CD14-positive monocyte (primary cell): ENCODE measurements around the gene GNPTG. TPM values are rescaled to one million over a fixed set of nuclear protein-coding genes. Genes with fewer than 3 reads are reported as not detected.

Experiments used
- DNase-seq, 3 donors: peaks; one replicate each; pipeline ENCODE4 v3.0.0-alpha.2; 2011 to 2022
- H2AFZ ChIP-seq: 2 replicates; pipeline ENCODE4 v1.6.0; 2012; ENCODE audit warnings: mild to moderate bottlenecking, low read depth, low read length, inconsistent platforms; ENCODE audit not compliant: insufficient read depth, poor library complexity, severe bottlenecking
- H3K27ac ChIP-seq, 2 donors: 1 replicate in 1 of 2; 2 replicates in 1 of 2; pipeline ENCODE4 v1.5.1; 2012 to 2013; ENCODE audit warnings: low read length in 2 of 2, control low read depth in 1 of 2, inconsistent platforms in 1 of 2, low read depth in 1 of 2, mild to moderate bottlenecking in 1 of 2
- H3K27me3 ChIP-seq, 2 donors: one replicate each; pipeline versions ENCODE4 v1.6.0 to v1.6.1; 2011 to 2013; ENCODE audit warnings: low read length in 2 of 2; ENCODE audit not compliant: control insufficient read depth in 2 of 2, insufficient read depth in 2 of 2
- H3K36me3 ChIP-seq, 2 donors: replicated peaks in 1 of 2; 1 replicate in 1 of 2; 2 replicates in 1 of 2; pipeline versions ENCODE4 v1.5.1 to v1.6.1; 2012 to 2013; ENCODE audit warnings: low read length in 2 of 2, control low read depth in 1 of 2, inconsistent platforms in 1 of 2, mild to moderate bottlenecking in 1 of 2; ENCODE audit not compliant: insufficient read depth in 2 of 2, control insufficient read depth in 1 of 2
- H3K4me1 ChIP-seq, 2 donors: 1 replicate in 1 of 2; 2 replicates in 1 of 2; pipeline versions ENCODE4 v1.5.1 to v1.6.1; 2012 to 2013; ENCODE audit warnings: low read length in 2 of 2, control low read depth in 1 of 2, inconsistent platforms in 1 of 2, mild to moderate bottlenecking in 1 of 2, moderate library complexity in 1 of 2; ENCODE audit not compliant: insufficient read depth in 2 of 2, control insufficient read depth in 1 of 2
- H3K4me2 ChIP-seq: replicated peaks from 2 replicates; pipeline ENCODE3; 2012; ENCODE audit warnings: low read length, moderate library complexity, mild to moderate bottlenecking; ENCODE audit not compliant: poor library complexity, severe bottlenecking; ENCODE audit errors: extremely low read depth
- H3K4me3 ChIP-seq, 3 experiments: fragments of 200-600 bp in 1 of 3; sonication (generic) in 1 of 3; replicated peaks in 1 of 3; 1 replicate in 2 of 3; 2 replicates in 1 of 3; pipeline ENCODE4 v1.5.1; 2011 to 2013; ENCODE audit warnings: low read length in 3 of 3, mild to moderate bottlenecking in 3 of 3, control low read depth in 2 of 3, low read depth in 2 of 3, inconsistent platforms in 1 of 3, moderate library complexity in 1 of 3
- H3K79me2 ChIP-seq: 2 replicates; pipeline ENCODE4 v1.6.0; 2012; ENCODE audit warnings: mild to moderate bottlenecking, control low read depth, inconsistent platforms, low read length, moderate library complexity; ENCODE audit not compliant: insufficient read depth
- H3K9ac ChIP-seq: 2 replicates; pipeline ENCODE4 v1.6.0; 2017; ENCODE audit warnings: low read length, mild to moderate bottlenecking; ENCODE audit not compliant: insufficient read depth, poor library complexity, severe bottlenecking
- H3K9me3 ChIP-seq, 2 donors: replicated peaks in 1 of 2; 1 replicate in 1 of 2; 2 replicates in 1 of 2; pipeline versions ENCODE4 v1.5.1 to v1.6.1; 2012 to 2013; ENCODE audit warnings: low read length in 2 of 2, control low read depth in 1 of 2; ENCODE audit not compliant: control insufficient read depth in 1 of 2, insufficient read depth in 1 of 2
- H4K20me1 ChIP-seq: 2 replicates; pipeline ENCODE4 v1.6.0; 2012; ENCODE audit warnings: mild to moderate bottlenecking, low read length, control low read depth, moderate library complexity; ENCODE audit not compliant: insufficient read depth
- H3K27ac Mint-ChIP-seq, 7 donors: one replicate each; pipeline ENCODE4 v1.8.0; 2020; ENCODE audit warnings: mild to moderate bottlenecking in 7 of 7, mixed read lengths in 7 of 7, moderate library complexity in 6 of 7, inconsistent platforms in 2 of 7
- H3K27me3 Mint-ChIP-seq, 3 donors: one replicate each; pipeline ENCODE4 v1.8.0; 2021 to 2022; ENCODE audit warnings: low read depth in 3 of 3, mild to moderate bottlenecking in 3 of 3, mixed read lengths in 3 of 3, moderate library complexity in 3 of 3, inconsistent platforms in 1 of 3
- H3K36me3 Mint-ChIP-seq, 2 donors: one replicate each; pipeline ENCODE4 v1.8.0; 2020; ENCODE audit warnings: mixed read lengths in 2 of 2, inconsistent platforms in 1 of 2, mild to moderate bottlenecking in 1 of 2
- H3K4me1 Mint-ChIP-seq: one replicate; pipeline ENCODE4 v1.8.0; 2020; ENCODE audit warnings: mild to moderate bottlenecking, mixed read lengths
- H3K4me3 Mint-ChIP-seq, 2 donors: one replicate each; pipeline ENCODE4 v1.8.0; 2020; ENCODE audit warnings: mild to moderate bottlenecking in 2 of 2, mixed read lengths in 2 of 2, moderate library complexity in 1 of 2
- H3K9me3 Mint-ChIP-seq, 7 donors: one replicate each; pipeline ENCODE4 v1.8.0; 2020 to 2022; ENCODE audit warnings: mixed read lengths in 7 of 7, mild to moderate bottlenecking in 6 of 7, moderate library complexity in 6 of 7, inconsistent platforms in 2 of 7
- CTCF ChIP-seq: fragments of 200-600 bp; IDR thresholded peaks from one replicate; pipeline ENCODE4 v1.8.0; 2022; ENCODE audit warnings: antibody characterized with exemption, mild to moderate bottlenecking
- WGBS: methylation state at CpG from one replicate; pipeline ENCODE4 v1.1.5; 2013; ENCODE audit warnings: missing lambda C conversion rate; ENCODE audit not compliant: insufficient coverage; 5-methylcytosine and 5-hydroxymethylcytosine counted together
- intact Hi-C, 2 donors: fragments of 100-400 bp; cut with micrococcal nuclease; formaldehyde crosslinking; loops; one replicate each; pipeline versions ENCODE4 v1.15.0 to v1.15.1; 2023
- polyA plus RNA-seq, 3 donors: library from polyadenylated mRNA; depleted of rRNA in 1 of 3; unstranded in 2 of 3; stranded (reverse) in 1 of 3; fragments of 300-500 nt in 2 of 3; fragments of >200 nt in 1 of 3; fragmentation: Illumina TruSeq in 2 of 3; gene quantifications; 1 replicate in 2 of 3; 2 replicates in 1 of 3; pipeline ENCODE4 v1.2.3, GENCODE V29; 2012 to 2021

The GNPTG gene
- polyA plus RNA-seq, 3 donors = 74.7 to 130 (median 82.5) TPM

GRCh38 chr16:1378804-1379303 is 27.1 kb downstream of the GNPTG start:
- no peaks in the 10 kb centered on the region for H3K27me3 ChIP-seq
- peaks cover 12% of the 10 kb centered on the region for H3K79me2 ChIP-seq
- H3K4me3 Mint-ChIP-seq = peak overlapping the region; percentile 76 to 89
- peaks cover 89% of the 10 kb centered on the region for H4K20me1 ChIP-seq
- H3K27ac Mint-ChIP-seq = peak overlapping the region in 5 of 7 donors; percentile 65 to 88 (median 85)
- DNase-seq = peak; percentile 84 to 96 (median 86)
- 7% methylated on average over 31 of the region's 31 CpGs for WGBS
- H3K4me1 ChIP-seq = peaks cover 12 to 22% of the 10 kb centered on the region in 2 donors
- peaks cover 40 to 76% of the 10 kb centered on the region in 2 donors for H3K36me3 Mint-ChIP-seq
- no peak overlapping the region for H2AFZ ChIP-seq
- TF ChIP-seq CTCF = no peak
- H3K4me3 ChIP-seq = peak overlapping the region; percentile 20 to 75 (median 37)
- peaks cover 37 to 49% of the 10 kb centered on the region in 2 donors for H3K36me3 ChIP-seq
- H3K9ac ChIP-seq = peak overlapping the region; percentile 65
- peaks cover 17% of the 10 kb centered on the region for H3K4me1 Mint-ChIP-seq
- H3K9me3 ChIP-seq = no peaks in the 10 kb centered on the region
- peak overlapping the region; percentile 91 for H3K4me2 ChIP-seq
- H3K27ac ChIP-seq = no peak overlapping the region
- intact Hi-C loops = loop anchor here in 1 of 2 donors (1.0 kb wide), 1 partner anchor 327 kb away; the partner anchor contains the start of gene MAPK8IP3
- peaks cover 1 to 3% (median 2%) of the 10 kb centered on the region in 3 donors for H3K27me3 Mint-ChIP-seq
- H3K9me3 Mint-ChIP-seq = no peaks in the 10 kb centered on the region

GRCh38 chr16:1379304-1380076 is 27.8 kb downstream of the GNPTG start:
- peak overlapping the region in 5 of 7 donors; percentile 20 to 72 (median 59) for H3K27ac Mint-ChIP-seq
- peak; percentile 23 to 62 (median 33) for DNase-seq
- peaks cover 12 to 22% of the 10 kb centered on the region in 2 donors for H3K4me1 ChIP-seq
- H2AFZ ChIP-seq = no peak overlapping the region
- intact Hi-C loops = loop anchor here in 1 of 2 donors (1.0 kb wide), 1 partner anchor 327 kb away; the partner anchor contains the start of gene MAPK8IP3
- H3K27ac ChIP-seq = no peak overlapping the region
- peaks cover 90% of the 10 kb centered on the region for H4K20me1 ChIP-seq
- H3K4me1 Mint-ChIP-seq = peaks cover 17% of the 10 kb centered on the region
- no peaks in the 10 kb centered on the region for H3K9me3 ChIP-seq
- peaks cover 12% of the 10 kb centered on the region for H3K79me2 ChIP-seq
- H3K36me3 Mint-ChIP-seq = peaks cover 40 to 81% of the 10 kb centered on the region in 2 donors
- peaks cover 42 to 56% of the 10 kb centered on the region in 2 donors for H3K36me3 ChIP-seq
- H3K4me3 ChIP-seq = peak overlapping the region; percentile 20 to 75 (median 37)
- H3K4me2 ChIP-seq = peak overlapping the region; percentile 91
- peaks cover 1 to 3% (median 2%) of the 10 kb centered on the region in 3 donors for H3K27me3 Mint-ChIP-seq
- H3K4me3 Mint-ChIP-seq = peak overlapping the region; percentile 67 to 75
- peak overlapping the region; percentile 65 for H3K9ac ChIP-seq
- 5% methylated on average over 70 of the region's 95 CpGs for WGBS
- no peaks in the 10 kb centered on the region for H3K9me3 Mint-ChIP-seq
- no peak for TF ChIP-seq CTCF
- H3K27me3 ChIP-seq = no peaks in the 10 kb centered on the region
